B cell (primary cell): ENCODE measurements around the gene KCNH1.

Experiments
- CTCF ChIP-seq: fragments of 200-600 bp; IDR thresholded peaks from one replicate; pipeline ENCODE4 v1.8.0; 2022; ENCODE audit warnings: antibody characterized with exemption, mild to moderate bottlenecking
- EZH2 ChIP-seq: IDR thresholded peaks from 2 replicates; pipeline ENCODE4 v1.6.1; 2012; ENCODE audit warnings: borderline replicate concordance, low read depth, mild to moderate bottlenecking, moderate library complexity, low read length; ENCODE audit not compliant: insufficient read depth, poor library complexity, severe bottlenecking

GRCh38 chr1:210828996-210829596 lies 304.9 kb downstream of the KCNH1 start:
- TF ChIP-seq CTCF: no peak
- no peak for TF ChIP-seq EZH2
